IMR-90 (cell line): ENCODE data around the gene INCENP. TPM values are rescaled to one million over a fixed set of nuclear protein-coding genes. Genes with fewer than 3 reads are reported as not detected.
A peak's percentile ranks its signal among the peaks of the same experiment; 100 is the strongest.

Experiments used
- ATAC-seq: fragments of 200-7000 bp; cut with Tn5 transposase; 2 replicates; pipeline ENCODE4 v1.9.1; 2020; ENCODE audit warnings: low read depth, mild to moderate bottlenecking, moderate library complexity
- BruUV-seq: library from RNA; stranded (reverse); fragments of 400-500 nt; replicated peaks from 2 replicates; lab custom pipeline; 2021; lab: Mats Ljungman, UMichigan
- CTCF ChIA-PET: fragments of 300-600 bp; formaldehyde crosslinking; extraction: SDS; loops from one replicate; lab custom pipeline; 2021; ENCODE audit warnings: antibody characterized with exemption; lab: Yijun Ruan, JAX
- POLR2A ChIA-PET: fragments of 300-600 bp; sonication (Branson Sonifier 250); formaldehyde crosslinking; loops from one replicate; lab custom pipeline; 2022; ENCODE audit warnings: antibody characterized with exemption; ENCODE audit not compliant: unreplicated experiment; lab: Charles Lee
- DNase-seq: peaks from one replicate; pipeline ENCODE4 v3.0.0; 2013
- H2AFZ ChIP-seq: replicated peaks from 2 replicates; pipeline ENCODE3; 2013; ENCODE audit warnings: low read length, mild to moderate bottlenecking; ENCODE audit not compliant: poor library complexity
- H2AK5ac ChIP-seq: 2 replicates; pipeline ENCODE4 v1.6.1; 2013; ENCODE audit warnings: low read depth, low read length, inconsistent platforms
- H2AK9ac ChIP-seq: replicated peaks from 2 replicates; pipeline ENCODE3; 2013; ENCODE audit warnings: mild to moderate bottlenecking, low read depth, low read length, moderate library complexity; ENCODE audit not compliant: poor library complexity
- H2BK120ac ChIP-seq: 2 replicates; pipeline ENCODE4 v1.6.1; 2013; ENCODE audit warnings: low read depth, low read length, inconsistent platforms
- H2BK15ac ChIP-seq: 3 replicates; pipeline ENCODE4 v1.6.1; 2013; ENCODE audit warnings: low read depth, low read length, inconsistent platforms
- H2BK20ac ChIP-seq: 2 replicates; pipeline ENCODE4 v1.6.1; 2013; ENCODE audit warnings: low read depth, mild to moderate bottlenecking, inconsistent platforms, low read length, moderate library complexity
- H2BK5ac ChIP-seq: 2 replicates; pipeline ENCODE4 v1.6.1; 2013; ENCODE audit warnings: mild to moderate bottlenecking, low read depth, low read length, inconsistent platforms; ENCODE audit not compliant: poor library complexity, severe bottlenecking
- H3K14ac ChIP-seq: replicated peaks from 2 replicates; pipeline ENCODE4 v1.6.1; 2013; ENCODE audit warnings: low read depth, low read length, inconsistent platforms
- H3K18ac ChIP-seq: 2 replicates; pipeline ENCODE4 v1.6.1; 2013; ENCODE audit warnings: low read depth, low read length, control low read depth
- H3K23ac ChIP-seq: 2 replicates; pipeline ENCODE4 v1.6.1; 2013; ENCODE audit warnings: low read depth, low read length, inconsistent platforms
- H3K27ac ChIP-seq: 2 replicates; pipeline ENCODE4 v1.5.1; 2013; ENCODE audit warnings: mild to moderate bottlenecking, control low read depth, low read length; ENCODE audit not compliant: insufficient read depth
- H3K27me3 ChIP-seq: 2 replicates; pipeline ENCODE4 v1.6.1; 2013; ENCODE audit warnings: low read length; ENCODE audit not compliant: control insufficient read depth, insufficient read depth
- H3K36me3 ChIP-seq: 2 replicates; pipeline ENCODE4 v1.6.1; 2013; ENCODE audit warnings: low read length, mixed read lengths; ENCODE audit not compliant: control insufficient read depth, insufficient read depth
- H3K4ac ChIP-seq: 2 replicates; pipeline ENCODE4 v1.6.1; 2013; ENCODE audit warnings: low read depth, low read length, inconsistent platforms
- H3K4me1 ChIP-seq: 2 replicates; pipeline ENCODE4 v1.6.1; 2013; ENCODE audit warnings: low read length, mixed read lengths; ENCODE audit not compliant: control insufficient read depth, insufficient read depth
- H3K4me2 ChIP-seq: 2 replicates; pipeline ENCODE4 v1.6.1; 2013; ENCODE audit warnings: low read depth, mild to moderate bottlenecking, control low read depth, low read length, moderate library complexity
- H3K4me3 ChIP-seq: 2 replicates; pipeline ENCODE4 v1.5.1; 2013; ENCODE audit warnings: low read depth, mild to moderate bottlenecking, control low read depth, low read length, moderate library complexity; ENCODE audit not compliant: insufficient read depth
- H3K56ac ChIP-seq: 2 replicates; pipeline ENCODE4 v1.6.1; 2013; ENCODE audit warnings: low read length, inconsistent platforms; ENCODE audit not compliant: insufficient read depth; ENCODE audit errors: extremely low read depth
- H3K79me1 ChIP-seq, 2 experiments: 2 replicates each; pipeline ENCODE4 v1.6.1; 2013; ENCODE audit warnings: low read length in 2 of 2, inconsistent platforms in 1 of 2, low read depth in 1 of 2
- H3K9ac ChIP-seq: 2 replicates; pipeline ENCODE4 v1.6.1; 2013; ENCODE audit warnings: low read depth, low read length, control low read depth
- H3K9me1 ChIP-seq: 2 replicates; pipeline ENCODE4 v1.6.1; 2013; ENCODE audit warnings: low read length, inconsistent platforms; ENCODE audit not compliant: insufficient read depth
- H3K9me3 ChIP-seq: 2 replicates; pipeline ENCODE4 v1.6.1; 2013; ENCODE audit warnings: low read length; ENCODE audit not compliant: control insufficient read depth, insufficient read depth
- H4K20me1 ChIP-seq: 2 replicates; pipeline ENCODE4 v1.6.1; 2013; ENCODE audit warnings: low read length, inconsistent platforms; ENCODE audit not compliant: insufficient read depth
- H4K5ac ChIP-seq: 2 replicates; pipeline ENCODE4 v1.6.1; 2013; ENCODE audit warnings: mild to moderate bottlenecking, low read depth, low read length, control low read depth
- H4K8ac ChIP-seq, 2 experiments: 2 replicates each; pipeline ENCODE4 v1.6.1; 2013; ENCODE audit warnings: low read depth in 2 of 2, low read length in 2 of 2, control low read depth in 1 of 2, inconsistent platforms in 1 of 2
- H4K91ac ChIP-seq: 2 replicates; pipeline ENCODE4 v1.6.1; 2013; ENCODE audit warnings: low read depth, low read length, inconsistent platforms; ENCODE audit not compliant: insufficient read depth
- CEBPB ChIP-seq: IDR thresholded peaks from 2 replicates; pipeline ENCODE4 v1.6.1; 2012; ENCODE audit warnings: low read depth, low read length, improper control_type of control experiment
- MXI1 ChIP-seq: IDR thresholded peaks from 2 replicates; pipeline ENCODE4 v1.6.1; 2012; ENCODE audit warnings: low read depth, mild to moderate bottlenecking, low read length, moderate library complexity, borderline replicate concordance
- WGBS, 2 experiments: methylation state at CpG; one replicate each; pipeline versions ENCODE4 v1.1.5 to v1.1.7; 2013; ENCODE audit warnings: missing lambda C conversion rate in 2 of 2; ENCODE audit not compliant: insufficient read length in 1 of 2; ENCODE audit errors: extremely low coverage in 2 of 2; 5-methylcytosine and 5-hydroxymethylcytosine counted together
- dilution Hi-C: fragments of 300-500 bp; cut with HindIII; formaldehyde crosslinking; loops from one replicate; pipeline ENCODE4 v1.14.3; 2018; ENCODE audit warnings: low sequenced_read_pairs; ENCODE audit not compliant: unreplicated experiment
- in situ Hi-C: fragments of 300-500 bp; cut with MboI; formaldehyde crosslinking; loops from 3 replicates; pipeline ENCODE4 v1.14.3; 2019; ENCODE audit warnings: low sequenced_read_pairs, inconsistent platforms, mixed read lengths
- intact Hi-C: fragments of 100-400 bp; cut with micrococcal nuclease; formaldehyde crosslinking; loops from 2 replicates; pipeline ENCODE4 v1.10.0; 2022
- polyA plus RNA-seq, 3 experiments: library from polyadenylated mRNA; depleted of rRNA; stranded (reverse); fragments of >200 nt; gene quantifications; 2 replicates each; pipeline ENCODE4 v1.2.3, GENCODE V29; 2012; ENCODE audit warnings: low replicate concordance in 1 of 3
- total RNA-seq: library from RNA; depleted of rRNA; stranded (reverse); fragments of >200 nt; gene quantifications from 2 replicates; pipeline ENCODE4 v1.2.3, GENCODE V29; 2012

Gene INCENP
- total and polyA plus RNA-seq, 2 of the 4 experiments (the other 2 are of a cell fraction): 18.6 to 23.8 TPM

DNA sequence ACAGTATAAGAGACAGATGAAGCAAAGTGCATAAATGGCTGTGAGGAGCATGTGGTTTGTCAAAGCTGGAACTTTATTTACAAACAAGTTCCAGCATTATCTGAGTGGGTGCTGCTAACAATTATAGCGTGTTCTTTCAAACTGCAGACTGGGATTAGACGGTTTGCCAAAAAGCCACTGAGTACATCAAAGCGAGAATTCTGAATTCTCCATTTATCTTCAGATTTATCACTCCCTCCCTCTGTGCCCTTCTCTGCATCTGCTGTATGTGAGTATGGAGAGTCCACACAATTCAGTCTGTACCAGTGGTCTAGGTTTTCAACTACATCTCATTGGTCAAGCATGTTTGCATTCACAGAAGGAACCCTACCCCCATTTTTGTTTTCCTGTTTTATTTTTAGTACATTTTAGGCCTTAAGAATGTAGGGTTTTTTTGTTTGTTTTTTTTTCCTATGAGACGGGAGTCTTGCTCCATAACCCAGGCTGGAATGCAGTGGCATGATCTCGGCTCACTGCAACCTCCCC lies 18.1 kb upstream of the INCENP start:
- in situ Hi-C loops (loop anchor here (5.0 to 10.0 kb wide), 2 partner anchors 208 to 311 kb away; partner anchors contain the start of genes FEN1 and TMEM258), dilution Hi-C loops (no loop called here), intact Hi-C loops (no loop called here)
- Histone ChIP-seq H3K27me3 (no peaks in the 10 kb centered on the region), H2AK5ac (peak overlapping the region; percentile 15; the same call in 1 of the 2 replicates), H3K56ac (no peak overlapping the region), H3K79me1 (peaks cover 0 to 3% of the 10 kb centered on the region in 2 experiments; a peak in 1 of 4 replicates), H3K23ac (peak overlapping the region; percentile 75; the same call in 1 of the 2 replicates), H2BK15ac (peak overlapping the region; percentile 28; the same call in 1 of the 3 replicates), H3K4me2 (peak overlapping the region; percentile 90), H3K4me3 (peak overlapping the region; percentile 18; the same call in 1 of the 2 replicates), H2BK5ac (peak overlapping the region; percentile 70), H2AFZ (peak overlapping the region; percentile 84), H3K4ac (peak overlapping the region; percentile 84), H3K27ac (peak overlapping the region; percentile 54; the same call in 1 of the 2 replicates), H3K4me1 (peaks cover 12% of the 10 kb centered on the region), H3K9me1 (0 out of 2 replicates have a peak, but pooled peaks cover 11% of the 10 kb centered on the region), H3K14ac (peak overlapping the region; percentile 93), H2AK9ac (peak overlapping the region; percentile 94), H2BK120ac (peak overlapping the region; percentile 91; the same call in 1 of the 2 replicates), H3K9me3 (no peaks in the 10 kb centered on the region), H4K20me1 (no peaks in the 10 kb centered on the region), H3K9ac (no peak overlapping the region; the same call in 1 of the 2 replicates), H4K91ac (no peak overlapping the region), H3K36me3 (no peaks in the 10 kb centered on the region), H2BK20ac (peak overlapping the region; percentile 69; the same call in 1 of the 2 replicates), H3K18ac (peak overlapping the region; percentile 44; the same call in 1 of the 2 replicates), H4K8ac (peak overlapping the region in 1 of 2 experiments; percentile 81; a peak in 2 of 4 replicates), H4K5ac (peak overlapping the region; percentile 77)
- POLR2A ChIA-PET: interaction anchor here (0.6 to 0.7 kb wide), 2 partner anchors 151 to 231 kb away, joined by 4 to 8 read pairs; no protein-coding TSS in a partner anchor
- DNase-seq: peak; percentile 47
- BruUV-seq: no TSS peak
- ATAC-seq: peak; percentile 57
- no CpG with 5 or more reads among the region's 5 CpGs for WGBS, 2 experiments
- CTCF ChIA-PET: interaction anchor here (0.7 to 4.8 kb wide), 3 partner anchors 24 to 308 kb away, joined by 8 to 38 read pairs (median 18); no protein-coding TSS in a partner anchor
- TF ChIP-seq MXI1 (no peak), CEBPB (peak; percentile 53; the same call in 1 of the 2 replicates)
